Stimulated activated CD8-positive, alpha-beta memory T cell treated with anti-CD3 and anti-CD28 coated beads, Interleukin-15, amount 100 ng/mL, for 4 hours (primary cell): ENCODE measurements around the gene CCDC106.

ENCODE experiments used
- DNase-seq, 2 donors: peaks; one replicate each; pipeline ENCODE4 v3.0.0-alpha.2; 2020; ENCODE audit warnings: low read depth in 2 of 2

The CCDC106 gene

GRCh38 chr19:55650602-55651230, 2.7 kb downstream of the CCDC106 start:
- no peak for DNase-seq

- DNase-seq, result no peak
These were observed 3.2 kb downstream of the CCDC106 start for GRCh38 chr19:55651236-55651635.

GRCh38 chr19:55652311-55653128, 4.5 kb downstream of the CCDC106 start:
- no peak for DNase-seq

GRCh38 chr19:55653651-55654322, 5.8 kb downstream of the CCDC106 start:
- peak; percentile 98 to 99 for DNase-seq

GRCh38 chr19:55654323-55654867, 6.4 kb downstream of the CCDC106 start:
- DNase-seq, result peak; percentile 95 to 97

- peak; percentile 90 for DNase-seq
These were observed 7.0 kb downstream of the CCDC106 start, which contains the start of gene U2AF2 for GRCh38 chr19:55654868-55655647. TSS of gene U2AF2 (plus strand) at chr19:55655035. CDS start at chr19:55655105, 70 bp downstream.

- DNase-seq, result no peak
These were observed 7.6 kb downstream of the CCDC106 start for GRCh38 chr19:55655648-55656040.

- DNase-seq, result no peak
These were observed 8.5 kb downstream of the CCDC106 start for GRCh38 chr19:55656552-55656951.

- no peak for DNase-seq
These were observed 9.2 kb downstream of the CCDC106 start for GRCh38 chr19:55656988-55657747.

GRCh38 chr19:55658846-55659459, 10.9 kb downstream of the CCDC106 start:
- DNase-seq, result no peak

GRCh38 chr19:55659822-55660221, 11.8 kb downstream of the CCDC106 start:
- no peak for DNase-seq

- no peak for DNase-seq
These were observed 12.4 kb downstream of the CCDC106 start for GRCh38 chr19:55660404-55660803.

- DNase-seq, result no peak
These were observed 13.0 kb downstream of the CCDC106 start for GRCh38 chr19:55660991-55661390.

GRCh38 chr19:55661826-55662225, 13.8 kb downstream of the CCDC106 start:
- DNase-seq, result no peak

GRCh38 chr19:55663846-55664536, 16.0 kb downstream of the CCDC106 start:
- no peak for DNase-seq

- DNase-seq, result no peak
These were observed 18.5 kb downstream of the CCDC106 start for GRCh38 chr19:55666343-55667005.

- DNase-seq, result no peak
These were observed 19.0 kb downstream of the CCDC106 start for GRCh38 chr19:55667006-55667381.

GRCh38 chr19:55667511-55667910, 19.5 kb downstream of the CCDC106 start:
- DNase-seq, result no peak

GRCh38 chr19:55667958-55668357, 19.9 kb downstream of the CCDC106 start:
- no peak for DNase-seq
